Panc1 (cell line): ENCODE measurements around the gene FGF14. TPM values are rescaled to one million over a fixed set of nuclear protein-coding genes. Genes with fewer than 3 reads are reported as not detected.

ENCODE experiments used
- ATAC-seq: fragments of 200-7000 bp; cut with Tn5 transposase; 2 replicates; pipeline ENCODE4 v1.9.1; 2020; ENCODE audit warnings: mild to moderate bottlenecking, moderate library complexity
- BruUV-seq: library from RNA; stranded (reverse); fragments of 400-500 nt; replicated peaks from 2 replicates; lab custom pipeline; 2021; lab: Mats Ljungman, UMichigan
- CTCF ChIA-PET: fragments of 300-600 bp; sonication (Branson Sonifier 250); formaldehyde crosslinking; loops from one replicate; lab custom pipeline; 2022; ENCODE audit warnings: antibody characterized with exemption; lab: Charles Lee
- POLR2A ChIA-PET: fragments of 300-600 bp; sonication (Branson Sonifier 250); formaldehyde crosslinking; loops from one replicate; lab custom pipeline; 2022; ENCODE audit warnings: antibody characterized with exemption; lab: Charles Lee
- DNase-seq: peaks from one replicate; pipeline ENCODE4 v3.0.0-alpha.2; 2010; ENCODE audit warnings: low read depth, low spot score
- H3K27ac ChIP-seq: 2 replicates; pipeline ENCODE4 v1.5.1; 2011; ENCODE audit warnings: mild to moderate bottlenecking, low read length, inconsistent platforms
- H3K27me3 ChIP-seq: fragments of 200-500 bp; sonication (Bioruptor generic); 2 replicates; pipeline ENCODE4 v1.6.0; 2014; ENCODE audit warnings: low read length, inconsistent platforms; ENCODE audit not compliant: control insufficient read depth, insufficient read depth
- H3K36me3 ChIP-seq: fragments of 200-500 bp; sonication (Bioruptor generic); 2 replicates; pipeline ENCODE4 v1.5.1; 2014; ENCODE audit warnings: inconsistent platforms, mild to moderate bottlenecking, low read length, moderate library complexity; ENCODE audit not compliant: control insufficient read depth, insufficient read depth
- H3K4me1 ChIP-seq: 2 replicates; pipeline ENCODE4 v1.5.1; 2011; ENCODE audit warnings: inconsistent platforms, mild to moderate bottlenecking, low read length, moderate library complexity; ENCODE audit not compliant: control insufficient read depth, insufficient read depth
- H3K4me3 ChIP-seq, 2 experiments: 2 replicates each; pipeline ENCODE4 v1.5.1; 2011 to 2012; ENCODE audit warnings: low read depth in 2 of 2, low read length in 2 of 2, mild to moderate bottlenecking in 2 of 2, inconsistent platforms in 1 of 2, moderate library complexity in 1 of 2
- H3K9me3 ChIP-seq: fragments of 200-500 bp; sonication (Bioruptor generic); 2 replicates; pipeline ENCODE4 v1.5.1; 2014; ENCODE audit warnings: low read depth, mild to moderate bottlenecking, inconsistent platforms, low read length, moderate library complexity; ENCODE audit not compliant: control insufficient read depth, insufficient read depth
- POLR2AphosphoS5 ChIP-seq: IDR thresholded peaks from 2 replicates; pipeline ENCODE4 v1.6.1; 2012; ENCODE audit warnings: mild to moderate bottlenecking, low read depth, low read length, moderate library complexity
- SIN3A ChIP-seq: IDR thresholded peaks from 2 replicates; pipeline ENCODE4 v1.6.1; 2012; ENCODE audit warnings: low read depth, mild to moderate bottlenecking, low read length, moderate library complexity, borderline replicate concordance; ENCODE audit not compliant: insufficient read depth
- TCF7L2 ChIP-seq: IDR thresholded peaks from 2 replicates; pipeline ENCODE4 v1.6.1; 2011; ENCODE audit warnings: mild to moderate bottlenecking, low read depth, low read length, inconsistent platforms
- in situ Hi-C: cut with HindIII; loops from 2 replicates; pipeline ENCODE4 v1.10.0; 2016; ENCODE audit warnings: low sequenced_read_pairs, low pct_unique_long_range_greater_than_20kb
- intact Hi-C: fragments of 100-400 bp; cut with micrococcal nuclease; formaldehyde crosslinking; loops from one replicate; pipeline ENCODE4 v1.10.0; 2022; ENCODE audit not compliant: unreplicated experiment
- total RNA-seq: library from RNA; stranded (reverse); gene quantifications from one replicate; pipeline ENCODE4 v1.2.1, GENCODE V29; 2021; ENCODE audit not compliant: unreplicated experiment
- TF ChIP-seq, protein P1 (sequence below): fragments of 450-650 bp; IDR thresholded peaks from 2 replicates; pipeline ENCODE4 v1.5.1; 2017; ENCODE audit warnings: mild to moderate bottlenecking
- TF ChIP-seq, protein P2 (sequence below), 2 experiments: IDR thresholded peaks; 2 replicates each; pipeline ENCODE4 v1.6.1; 2011 to 2012; ENCODE audit warnings: low read depth in 2 of 2, control low read depth in 1 of 2, low read length in 1 of 2, mild to moderate bottlenecking in 1 of 2, moderate library complexity in 1 of 2; ENCODE audit not compliant: insufficient read depth in 1 of 2

The FGF14 gene
- total RNA-seq, 1 experiment from 2014 or later: 0.03 TPM

DNA sequence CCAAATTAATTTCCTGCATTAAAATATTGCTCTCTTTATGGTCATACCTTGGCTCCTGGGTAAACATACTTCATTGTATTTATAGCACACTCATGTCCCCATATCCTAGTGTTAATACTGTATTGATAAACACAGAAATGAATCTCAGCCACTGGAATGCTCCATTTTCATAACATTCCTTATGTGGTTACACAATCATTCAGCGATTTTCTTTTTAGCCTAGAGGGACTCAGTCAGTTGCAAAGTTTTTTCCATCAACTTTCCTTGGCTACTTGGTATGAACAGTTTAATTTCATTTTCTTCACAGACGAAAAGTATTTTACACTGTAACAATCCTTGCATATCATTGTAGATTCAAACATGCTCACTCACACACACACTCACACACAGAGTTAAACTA lies 471.5 kb downstream of the FGF14 start:
- intact Hi-C loops: no loop called here

DNA sequence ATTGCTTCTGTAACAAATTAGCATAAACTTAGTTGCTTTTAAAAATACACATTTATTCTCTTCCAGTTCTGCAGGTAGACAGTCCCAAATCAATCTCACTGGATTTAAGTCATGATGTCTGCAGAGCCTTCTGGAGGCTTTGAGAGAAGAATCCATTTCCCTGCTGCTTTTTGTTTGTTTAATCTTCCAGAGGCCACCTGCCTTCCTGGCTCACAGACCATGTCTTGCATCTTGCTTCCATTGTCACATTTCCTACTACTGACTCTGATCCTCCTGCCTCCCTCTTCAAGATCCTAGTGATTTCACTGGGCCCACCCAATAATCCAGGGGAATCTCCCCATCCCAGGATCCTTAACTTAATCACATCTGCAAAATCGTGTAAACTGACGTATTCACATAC lies 476.1 kb downstream of the FGF14 start:
- H3K36me3 ChIP-seq: no peaks in the 10 kb centered on the region
- H3K4me3 ChIP-seq: no peak overlapping the region
- intact Hi-C loops (no loop called here), in situ Hi-C loops (no loop called here)
- H3K4me1 ChIP-seq: no peaks in the 10 kb centered on the region
- ChIA-PET CTCF (no interaction called here), POLR2A (no interaction called here)
- H3K27me3 ChIP-seq: peaks cover 3% of the 10 kb centered on the region; the same call in 1 of the 2 replicates
- BruUV-seq: no TSS peak
- TF ChIP-seq SIN3A: no peak
- TF ChIP-seq POLR2AphosphoS5: no peak
- no peak for TF ChIP-seq TCF7L2
- TF ChIP-seq, protein P1, sequence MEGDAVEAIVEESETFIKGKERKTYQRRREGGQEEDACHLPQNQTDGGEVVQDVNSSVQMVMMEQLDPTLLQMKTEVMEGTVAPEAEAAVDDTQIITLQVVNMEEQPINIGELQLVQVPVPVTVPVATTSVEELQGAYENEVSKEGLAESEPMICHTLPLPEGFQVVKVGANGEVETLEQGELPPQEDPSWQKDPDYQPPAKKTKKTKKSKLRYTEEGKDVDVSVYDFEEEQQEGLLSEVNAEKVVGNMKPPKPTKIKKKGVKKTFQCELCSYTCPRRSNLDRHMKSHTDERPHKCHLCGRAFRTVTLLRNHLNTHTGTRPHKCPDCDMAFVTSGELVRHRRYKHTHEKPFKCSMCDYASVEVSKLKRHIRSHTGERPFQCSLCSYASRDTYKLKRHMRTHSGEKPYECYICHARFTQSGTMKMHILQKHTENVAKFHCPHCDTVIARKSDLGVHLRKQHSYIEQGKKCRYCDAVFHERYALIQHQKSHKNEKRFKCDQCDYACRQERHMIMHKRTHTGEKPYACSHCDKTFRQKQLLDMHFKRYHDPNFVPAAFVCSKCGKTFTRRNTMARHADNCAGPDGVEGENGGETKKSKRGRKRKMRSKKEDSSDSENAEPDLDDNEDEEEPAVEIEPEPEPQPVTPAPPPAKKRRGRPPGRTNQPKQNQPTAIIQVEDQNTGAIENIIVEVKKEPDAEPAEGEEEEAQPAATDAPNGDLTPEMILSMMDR: no peak
- TF ChIP-seq, protein P2, sequence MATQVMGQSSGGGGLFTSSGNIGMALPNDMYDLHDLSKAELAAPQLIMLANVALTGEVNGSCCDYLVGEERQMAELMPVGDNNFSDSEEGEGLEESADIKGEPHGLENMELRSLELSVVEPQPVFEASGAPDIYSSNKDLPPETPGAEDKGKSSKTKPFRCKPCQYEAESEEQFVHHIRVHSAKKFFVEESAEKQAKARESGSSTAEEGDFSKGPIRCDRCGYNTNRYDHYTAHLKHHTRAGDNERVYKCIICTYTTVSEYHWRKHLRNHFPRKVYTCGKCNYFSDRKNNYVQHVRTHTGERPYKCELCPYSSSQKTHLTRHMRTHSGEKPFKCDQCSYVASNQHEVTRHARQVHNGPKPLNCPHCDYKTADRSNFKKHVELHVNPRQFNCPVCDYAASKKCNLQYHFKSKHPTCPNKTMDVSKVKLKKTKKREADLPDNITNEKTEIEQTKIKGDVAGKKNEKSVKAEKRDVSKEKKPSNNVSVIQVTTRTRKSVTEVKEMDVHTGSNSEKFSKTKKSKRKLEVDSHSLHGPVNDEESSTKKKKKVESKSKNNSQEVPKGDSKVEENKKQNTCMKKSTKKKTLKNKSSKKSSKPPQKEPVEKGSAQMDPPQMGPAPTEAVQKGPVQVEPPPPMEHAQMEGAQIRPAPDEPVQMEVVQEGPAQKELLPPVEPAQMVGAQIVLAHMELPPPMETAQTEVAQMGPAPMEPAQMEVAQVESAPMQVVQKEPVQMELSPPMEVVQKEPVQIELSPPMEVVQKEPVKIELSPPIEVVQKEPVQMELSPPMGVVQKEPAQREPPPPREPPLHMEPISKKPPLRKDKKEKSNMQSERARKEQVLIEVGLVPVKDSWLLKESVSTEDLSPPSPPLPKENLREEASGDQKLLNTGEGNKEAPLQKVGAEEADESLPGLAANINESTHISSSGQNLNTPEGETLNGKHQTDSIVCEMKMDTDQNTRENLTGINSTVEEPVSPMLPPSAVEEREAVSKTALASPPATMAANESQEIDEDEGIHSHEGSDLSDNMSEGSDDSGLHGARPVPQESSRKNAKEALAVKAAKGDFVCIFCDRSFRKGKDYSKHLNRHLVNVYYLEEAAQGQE (IDR thresholded peaks at IDR 0.05; ENCODE audit: insufficient read depth in 1 of 2, low read depth in 2 of 2, low read length in 1 of 2): no peak
- no peak overlapping the region for H3K27ac ChIP-seq
- DNase-seq (no peak), ATAC-seq (no peak)
- H3K9me3 ChIP-seq: no peaks in the 10 kb centered on the region

More for the DNA sequence above, 471.5 kb downstream of the FGF14 start:
- H3K36me3 ChIP-seq: no peaks in the 10 kb centered on the region
- no peak overlapping the region for H3K4me3 ChIP-seq
- no peaks in the 10 kb centered on the region for H3K4me1 ChIP-seq
- BruUV-seq: no TSS peak
- no peaks in the 10 kb centered on the region; the same call in 1 of the 2 replicates for H3K27me3 ChIP-seq
- ChIA-PET POLR2A (no interaction called here), CTCF (no interaction called here)
- TF ChIP-seq, protein P1: no peak
- no peak for TF ChIP-seq TCF7L2
- no peak for TF ChIP-seq POLR2AphosphoS5
- TF ChIP-seq, protein P2 (IDR thresholded peaks at IDR 0.05; ENCODE audit: insufficient read depth in 1 of 2, low read depth in 2 of 2, low read length in 1 of 2): no peak
- TF ChIP-seq SIN3A: no peak
- in situ Hi-C loops: no loop called here
- H3K27ac ChIP-seq: no peak overlapping the region
- no peaks in the 10 kb centered on the region for H3K9me3 ChIP-seq
- ATAC-seq (no peak), DNase-seq (no peak)
